ENCODE data around the gene SZRD1.

DNA sequence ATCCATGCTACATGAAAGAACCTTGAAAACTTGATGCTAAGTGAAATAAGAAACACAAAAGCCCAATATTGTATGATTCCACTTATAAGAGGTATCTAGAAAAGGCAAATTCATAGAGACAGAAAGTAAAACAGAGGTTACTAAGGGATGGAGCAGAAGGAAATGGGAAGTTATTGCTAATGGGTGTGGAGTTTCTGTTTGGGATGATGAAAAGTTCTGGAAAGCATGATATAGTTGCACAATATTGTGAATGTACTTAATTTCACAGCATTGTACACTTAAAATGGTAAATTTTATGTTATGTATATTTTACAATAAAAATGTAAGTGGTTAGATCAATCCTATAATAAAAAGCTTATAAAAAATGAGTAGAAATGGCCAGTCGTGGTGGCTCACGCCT, 71.9 kb downstream of the SZRD1 start:
- TF ChIP-seq, protein P1, sequence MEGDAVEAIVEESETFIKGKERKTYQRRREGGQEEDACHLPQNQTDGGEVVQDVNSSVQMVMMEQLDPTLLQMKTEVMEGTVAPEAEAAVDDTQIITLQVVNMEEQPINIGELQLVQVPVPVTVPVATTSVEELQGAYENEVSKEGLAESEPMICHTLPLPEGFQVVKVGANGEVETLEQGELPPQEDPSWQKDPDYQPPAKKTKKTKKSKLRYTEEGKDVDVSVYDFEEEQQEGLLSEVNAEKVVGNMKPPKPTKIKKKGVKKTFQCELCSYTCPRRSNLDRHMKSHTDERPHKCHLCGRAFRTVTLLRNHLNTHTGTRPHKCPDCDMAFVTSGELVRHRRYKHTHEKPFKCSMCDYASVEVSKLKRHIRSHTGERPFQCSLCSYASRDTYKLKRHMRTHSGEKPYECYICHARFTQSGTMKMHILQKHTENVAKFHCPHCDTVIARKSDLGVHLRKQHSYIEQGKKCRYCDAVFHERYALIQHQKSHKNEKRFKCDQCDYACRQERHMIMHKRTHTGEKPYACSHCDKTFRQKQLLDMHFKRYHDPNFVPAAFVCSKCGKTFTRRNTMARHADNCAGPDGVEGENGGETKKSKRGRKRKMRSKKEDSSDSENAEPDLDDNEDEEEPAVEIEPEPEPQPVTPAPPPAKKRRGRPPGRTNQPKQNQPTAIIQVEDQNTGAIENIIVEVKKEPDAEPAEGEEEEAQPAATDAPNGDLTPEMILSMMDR (conservative IDR thresholded peaks at IDR 0.05; ENCODE audit: low read length), result no peak
- TF ChIP-seq EZH2phosphoT487 (IDR thresholded peaks at IDR 0.05; ENCODE audit: borderline replicate concordance), result no peak
